Measurements from ENCODE around the gene AURKAIP1.

Gene AURKAIP1

GRCh38 chr1:1331068-1331965, 43.7 kb downstream of the AURKAIP1 start, which contains the start of gene TAS1R3:
Gene TAS1R3 (plus strand): TSS chr1:1331280. CDS start chr1:1331346, 66 bp downstream.
- DNase-seq: no peak

GRCh38 chr1:1330366-1331067, 44.5 kb downstream of the AURKAIP1 start:
- DNase-seq: no peak

GRCh38 chr1:1329304-1330210, 45.5 kb downstream of the AURKAIP1 start:
- no peak for DNase-seq

- no peak for DNase-seq
These were observed 46.8 kb downstream of the AURKAIP1 start for GRCh38 chr1:1328254-1328653.

GRCh38 chr1:1327291-1327690, 47.7 kb downstream of the AURKAIP1 start:
- DNase-seq: no peak

- no peak for DNase-seq
These were observed 48.9 kb downstream of the AURKAIP1 start for GRCh38 chr1:1326075-1326605.

GRCh38 chr1:1325288-1326074, 49.5 kb downstream of the AURKAIP1 start:
- no peak for DNase-seq

- DNase-seq: peak; percentile 79
These were observed 50.3 kb downstream of the AURKAIP1 start, which contains the start of the genes CPTP and INTS11 for GRCh38 chr1:1324524-1325287. Gene CPTP (plus strand): TSS chr1:1324802. CDS start chr1:1326911, 2,109 bp downstream. Gene INTS11 (minus strand): TSS chr1:1324660. CDS start chr1:1324608, 52 bp downstream.

GRCh38 chr1:1324084-1324523, 50.9 kb downstream of the AURKAIP1 start:
- DNase-seq: no peak

Measured in KG1 (cell line).